Ovary (tissue), 9 donors: ENCODE measurements around the gene C19orf33. TPM values are rescaled to one million over a fixed set of nuclear protein-coding genes. Genes with fewer than 3 reads are reported as not detected.

Source experiments
- DNase-seq, 5 donors: peaks; one replicate each; pipeline ENCODE4 v3.0.0-alpha.2; 2019 to 2020
- H3K27ac ChIP-seq, 2 donors: fragments of 200-600 bp; one replicate each; pipeline versions ENCODE4 v1.5.1 to v1.8.0; 2019 to 2022
- H3K27me3 ChIP-seq: fragments of 200-600 bp; one replicate; pipeline ENCODE4 v1.8.0; 2022
- H3K36me3 ChIP-seq: fragments of 200-600 bp; sonication (generic); one replicate; pipeline ENCODE4 v1.5.1; 2019
- H3K4me1 ChIP-seq: one replicate; pipeline ENCODE4 v1.8.1; 2013; ENCODE audit warnings: mild to moderate bottlenecking, moderate library complexity; ENCODE audit not compliant: insufficient read depth
- H3K4me3 ChIP-seq: fragments of 200-600 bp; sonication (generic); one replicate; pipeline ENCODE4 v1.5.1; 2017
- H3K9me3 ChIP-seq, 2 donors: fragments of 200-600 bp in 1 of 2; sonication (generic) in 1 of 2; one replicate each; pipeline versions ENCODE4 v1.5.1 to v1.8.1; 2013 to 2019; ENCODE audit warnings: mild to moderate bottlenecking in 1 of 2, moderate library complexity in 1 of 2
- EP300 ChIP-seq: sonication (generic); formaldehyde crosslinking; IDR thresholded peaks from one replicate; pipeline ENCODE4 v1.6.1; 2017; ENCODE audit warnings: antibody characterized with exemption
- POLR2A ChIP-seq: fragments of 450-650 bp; IDR thresholded peaks from one replicate; pipeline ENCODE4 v1.6.1; 2017; ENCODE audit warnings: antibody characterized with exemption, mild to moderate bottlenecking, moderate library complexity
- WGBS, 3 donors: extraction: QIAGEN DNeasy Blood & Tissue Kit in 1 of 3; methylation state at CpG; one replicate each; pipeline versions ENCODE4 v1.1.5 to v1.1.7; 2013 to 2017; 5-methylcytosine and 5-hydroxymethylcytosine counted together
- intact Hi-C, 4 donors: fragments of 100-400 bp; cut with DNase I; formaldehyde crosslinking; loops; one replicate each; pipeline versions ENCODE4 v1.11.0 to v1.15.1; 2022 to 2023
- polyA plus RNA-seq, 2 donors: library from polyadenylated mRNA; stranded (reverse); fragments of 200-250 nt in 1 of 2; fragments of 350-450 nt in 1 of 2; fragmentation: Illumina TruSeq in 1 of 2; extraction: RNeasy Lipid Tissue Mini Kit (QIAGEN cat#74804) in 1 of 2; gene quantifications; one replicate each; pipeline ENCODE4 v1.2.3, GENCODE V29; 2013 to 2014
- total RNA-seq, 7 donors: library from RNA; depleted of rRNA in 2 of 7; stranded (reverse); fragments of >200 nt in 2 of 7; fragmentation: NEBNext Ultra II Directional in 3 of 7; extraction: Animal tissue kit (Norgen Biotek cat#: 25700) in 3 of 7; gene quantifications; one replicate each; pipeline versions ENCODE4 v1.1.0 to v1.2.4, GENCODE V29; 2016 to 2023
- TF ChIP-seq, protein P1 (sequence below), 3 donors: fragments of 450-650 bp in 2 of 3; fragments of 200-600 bp in 1 of 3; IDR thresholded peaks; one replicate each; pipeline versions ENCODE4 v1.5.1 to v1.8.0; 2016 to 2022; ENCODE audit warnings: antibody characterized with exemption in 3 of 3, mild to moderate bottlenecking in 1 of 3
- donor health status: DM: no; HTN: no; CAD: no; lungs with moderate emphysema.
- donor health status: DM: no; HTN: no; CAD: no.
- donor health status: Bipolar disorder and iron deficiency.
- donor health status: DM: yes; HTN: yes; CAD: no.
- donor health status: DM: no; HTN: no; CAD: no.
- donor health status: DM: yes; HTN: yes; CAD: no.

Gene C19orf33
- total and polyA plus RNA-seq, 9 donors, result 1.8 to 179 (median 8.9) TPM; not detected in 2

DNA sequence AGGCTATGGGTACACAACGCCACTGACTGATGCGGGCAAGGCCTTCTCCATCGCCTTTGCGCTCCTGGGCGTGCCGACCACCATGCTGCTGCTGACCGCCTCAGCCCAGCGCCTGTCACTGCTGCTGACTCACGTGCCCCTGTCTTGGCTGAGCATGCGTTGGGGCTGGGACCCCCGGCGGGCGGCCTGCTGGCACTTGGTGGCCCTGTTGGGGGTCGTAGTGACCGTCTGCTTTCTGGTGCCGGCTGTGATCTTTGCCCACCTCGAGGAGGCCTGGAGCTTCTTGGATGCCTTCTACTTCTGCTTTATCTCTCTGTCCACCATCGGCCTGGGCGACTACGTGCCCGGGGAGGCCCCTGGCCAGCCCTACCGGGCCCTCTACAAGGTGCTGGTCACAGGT is 22.5 kb downstream of the C19orf33 start:
- Histone ChIP-seq H3K4me3 (no peak overlapping the region), H3K4me1 (peaks cover 9% of the 10 kb centered on the region), H3K27me3 (no peaks in the 10 kb centered on the region), H3K36me3 (no peaks in the 10 kb centered on the region), H3K9me3 (no peaks in the 10 kb centered on the region), H3K27ac (no peak overlapping the region)
- TF ChIP-seq, protein P1, sequence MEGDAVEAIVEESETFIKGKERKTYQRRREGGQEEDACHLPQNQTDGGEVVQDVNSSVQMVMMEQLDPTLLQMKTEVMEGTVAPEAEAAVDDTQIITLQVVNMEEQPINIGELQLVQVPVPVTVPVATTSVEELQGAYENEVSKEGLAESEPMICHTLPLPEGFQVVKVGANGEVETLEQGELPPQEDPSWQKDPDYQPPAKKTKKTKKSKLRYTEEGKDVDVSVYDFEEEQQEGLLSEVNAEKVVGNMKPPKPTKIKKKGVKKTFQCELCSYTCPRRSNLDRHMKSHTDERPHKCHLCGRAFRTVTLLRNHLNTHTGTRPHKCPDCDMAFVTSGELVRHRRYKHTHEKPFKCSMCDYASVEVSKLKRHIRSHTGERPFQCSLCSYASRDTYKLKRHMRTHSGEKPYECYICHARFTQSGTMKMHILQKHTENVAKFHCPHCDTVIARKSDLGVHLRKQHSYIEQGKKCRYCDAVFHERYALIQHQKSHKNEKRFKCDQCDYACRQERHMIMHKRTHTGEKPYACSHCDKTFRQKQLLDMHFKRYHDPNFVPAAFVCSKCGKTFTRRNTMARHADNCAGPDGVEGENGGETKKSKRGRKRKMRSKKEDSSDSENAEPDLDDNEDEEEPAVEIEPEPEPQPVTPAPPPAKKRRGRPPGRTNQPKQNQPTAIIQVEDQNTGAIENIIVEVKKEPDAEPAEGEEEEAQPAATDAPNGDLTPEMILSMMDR (IDR thresholded peaks at IDR 0.05), result no peak
- no peak for TF ChIP-seq POLR2A
- intact Hi-C loops, result loop anchor here in 1 of 4 donors (10.0 kb wide), 1 partner anchor 182 kb away; no protein-coding TSS in a partner anchor
- WGBS, 3 donors, result 93 to 94% (median 93%) methylated on average over 22 of the region's 22 CpGs
- DNase-seq, result no peak

DNA sequence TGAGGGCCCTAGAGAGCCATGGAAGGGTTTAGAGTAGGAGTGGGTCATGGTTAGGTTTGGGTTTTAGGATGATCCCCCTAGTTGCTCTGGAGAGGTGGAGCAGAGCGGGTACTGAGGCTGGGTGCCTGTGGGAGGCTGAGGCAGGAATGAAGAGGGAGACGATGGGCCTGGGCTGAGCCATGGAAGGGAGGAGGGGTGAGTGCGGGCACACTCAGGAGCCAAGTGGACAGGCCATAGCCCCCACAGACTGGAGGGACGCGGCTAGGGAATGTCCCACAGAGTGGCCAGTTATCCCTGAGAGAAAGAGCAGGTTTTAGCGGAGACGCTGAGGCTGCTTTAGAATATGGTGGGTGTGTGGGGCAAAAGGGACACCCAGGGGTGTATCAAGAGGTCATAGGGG is 25.6 kb downstream of the C19orf33 start:
- Histone ChIP-seq H3K27ac (no peak overlapping the region), H3K4me1 (no peaks in the 10 kb centered on the region), H3K27me3 (no peaks in the 10 kb centered on the region), H3K4me3 (no peak overlapping the region), H3K36me3 (no peaks in the 10 kb centered on the region), H3K9me3 (no peaks in the 10 kb centered on the region)
- intact Hi-C loops, result loop anchor here in 3 of 4 donors (5.0 to 10.0 kb wide), 3 partner anchors 82 to 185 kb away; no protein-coding TSS in a partner anchor
- WGBS, 3 donors, result 92 to 96% (median 94%) methylated on average over 7 of the region's 7 CpGs
- TF ChIP-seq POLR2A, result no peak
- no peak for TF ChIP-seq EP300
- TF ChIP-seq, protein P1 (IDR thresholded peaks at IDR 0.05), result no peak
- DNase-seq, result no peak

DNA sequence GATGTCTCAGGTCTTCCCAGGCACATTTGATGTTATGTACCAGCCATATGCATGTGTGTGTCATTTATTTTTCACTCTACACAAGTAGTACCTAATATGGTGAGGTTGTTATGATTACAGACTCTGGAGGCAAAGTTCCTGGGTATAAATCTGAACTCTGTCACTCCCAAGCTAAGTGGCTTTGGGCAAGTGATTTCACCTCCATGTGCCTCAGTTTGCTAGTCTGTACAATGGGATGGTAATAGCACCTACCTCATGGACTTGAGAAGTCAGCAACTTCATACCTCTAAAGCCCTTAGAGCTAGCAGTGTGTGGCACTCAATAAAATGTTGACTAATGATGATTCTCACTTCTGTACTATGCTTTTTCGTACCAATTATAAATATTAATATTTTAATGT is 27.7 kb downstream of the C19orf33 start:
- Histone ChIP-seq H3K4me3 (no peak overlapping the region), H3K9me3 (no peaks in the 10 kb centered on the region), H3K27me3 (no peaks in the 10 kb centered on the region), H3K36me3 (no peaks in the 10 kb centered on the region), H3K4me1 (peaks cover 2% of the 10 kb centered on the region), H3K27ac (no peak overlapping the region)
- TF ChIP-seq EP300 (no peak), POLR2A (no peak)
- TF ChIP-seq, protein P1 (IDR thresholded peaks at IDR 0.05), result no peak
- DNase-seq, result no peak
- intact Hi-C loops, result loop anchor here in 3 of 4 donors (5.0 to 10.0 kb wide), 3 partner anchors 84 to 187 kb away; no protein-coding TSS in a partner anchor
- 88 to 92% (median 91%) methylated on average over 1 of the region's 1 CpG for WGBS, 3 donors

DNA sequence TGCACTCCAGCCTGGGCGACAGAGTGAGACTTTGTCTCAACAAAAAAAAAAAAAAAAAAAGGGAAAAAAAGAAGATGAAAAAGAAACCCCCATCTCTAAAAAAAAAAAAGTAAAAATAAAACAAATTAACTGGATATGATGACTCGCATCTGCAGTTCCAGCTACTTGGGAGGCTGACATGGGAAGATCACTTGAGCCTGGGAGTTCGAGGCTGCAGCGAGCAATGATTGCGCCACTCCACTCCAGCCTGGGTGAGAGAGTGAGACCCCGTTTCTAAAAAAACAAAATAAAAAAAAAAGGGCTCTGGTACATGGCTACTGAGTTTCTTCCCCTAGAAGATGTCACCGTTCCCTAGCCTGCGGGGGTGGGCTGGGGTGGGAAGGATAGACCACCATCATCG is 29.2 kb downstream of the C19orf33 start:
- Histone ChIP-seq H3K36me3 (no peaks in the 10 kb centered on the region), H3K4me1 (peaks cover 2% of the 10 kb centered on the region), H3K27ac (no peak overlapping the region), H3K27me3 (no peaks in the 10 kb centered on the region), H3K9me3 (no peaks in the 10 kb centered on the region), H3K4me3 (no peak overlapping the region)
- TF ChIP-seq POLR2A (no peak), EP300 (no peak)
- TF ChIP-seq, protein P1 (IDR thresholded peaks at IDR 0.05), result no peak
- 77 to 81% (median 78%) methylated on average over 9 of the region's 9 CpGs for WGBS, 3 donors
- intact Hi-C loops, result loop anchor here (1.0 to 10.0 kb wide), 4 partner anchors 86 to 188 kb away; no protein-coding TSS in a partner anchor
- DNase-seq, result no peak
